Bronchial epithelial cell (primary cell): ENCODE results near the gene VSIG10L2. TPM values are rescaled to one million over a fixed set of nuclear protein-coding genes. Genes with fewer than 3 reads are reported as not detected.

Experiments
- DNase-seq: peaks from one replicate; pipeline ENCODE4 v3.0.0-alpha.2; 2010; ENCODE audit warnings: low read depth
- FAIRE-seq: peaks from 2 replicates; lab custom pipeline; 2011; peaks lifted over from hg19 to GRCh38; lab: Jason Lieb, UNC
- H3K27me3 ChIP-seq: 2 replicates; pipeline ENCODE4 v1.5.1; 2011; ENCODE audit warnings: low read length; ENCODE audit not compliant: control insufficient read depth, insufficient read depth
- H3K36me3 ChIP-seq: 2 replicates; pipeline ENCODE4 v1.5.1; 2011; ENCODE audit warnings: low read length; ENCODE audit not compliant: control insufficient read depth, insufficient read depth
- H3K4me3 ChIP-seq: 2 replicates; pipeline ENCODE4 v1.5.1; 2011; ENCODE audit warnings: mild to moderate bottlenecking, low read depth, low read length, control low read depth
- total RNA-seq: library from RNA; depleted of rRNA; stranded (reverse); fragments of >200 nt; gene quantifications from 2 replicates; pipeline ENCODE4 v1.2.1, GENCODE V29; 2014
- TF ChIP-seq, protein P1 (sequence below): IDR thresholded peaks from 2 replicates; pipeline ENCODE4 v1.5.1; 2011; ENCODE audit warnings: mild to moderate bottlenecking, moderate library complexity, low read length, control low read depth, inconsistent platforms; ENCODE audit not compliant: insufficient read depth, severe bottlenecking

The VSIG10L2 gene
- total RNA-seq, 1 donor from 2014 or later: not detected

DNA sequence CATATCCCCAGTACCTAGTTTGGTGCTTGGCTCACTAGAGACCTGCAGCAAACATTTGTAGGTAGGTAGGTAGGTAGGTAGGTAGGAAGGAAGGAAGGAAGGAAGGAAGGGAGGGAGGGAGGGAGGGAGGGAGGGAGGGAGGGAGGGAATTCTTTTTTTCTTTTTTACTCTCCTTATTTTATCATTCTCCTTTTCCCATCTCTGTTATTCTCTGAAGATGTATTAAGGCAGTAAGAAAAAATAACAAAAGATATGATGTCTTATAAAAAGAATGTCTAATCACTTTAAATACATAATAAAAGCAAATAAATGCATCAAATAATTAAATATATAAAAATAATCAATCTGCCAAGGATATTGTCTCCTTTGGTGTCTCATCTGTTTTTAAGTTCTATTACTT lies 28.4 kb downstream of the VSIG10L2 start:
- FAIRE-seq: no peak
- Histone ChIP-seq H3K36me3 (no peaks in the 10 kb centered on the region), H3K27me3 (no peaks in the 10 kb centered on the region), H3K4me3 (no peak overlapping the region)
- TF ChIP-seq, protein P1, sequence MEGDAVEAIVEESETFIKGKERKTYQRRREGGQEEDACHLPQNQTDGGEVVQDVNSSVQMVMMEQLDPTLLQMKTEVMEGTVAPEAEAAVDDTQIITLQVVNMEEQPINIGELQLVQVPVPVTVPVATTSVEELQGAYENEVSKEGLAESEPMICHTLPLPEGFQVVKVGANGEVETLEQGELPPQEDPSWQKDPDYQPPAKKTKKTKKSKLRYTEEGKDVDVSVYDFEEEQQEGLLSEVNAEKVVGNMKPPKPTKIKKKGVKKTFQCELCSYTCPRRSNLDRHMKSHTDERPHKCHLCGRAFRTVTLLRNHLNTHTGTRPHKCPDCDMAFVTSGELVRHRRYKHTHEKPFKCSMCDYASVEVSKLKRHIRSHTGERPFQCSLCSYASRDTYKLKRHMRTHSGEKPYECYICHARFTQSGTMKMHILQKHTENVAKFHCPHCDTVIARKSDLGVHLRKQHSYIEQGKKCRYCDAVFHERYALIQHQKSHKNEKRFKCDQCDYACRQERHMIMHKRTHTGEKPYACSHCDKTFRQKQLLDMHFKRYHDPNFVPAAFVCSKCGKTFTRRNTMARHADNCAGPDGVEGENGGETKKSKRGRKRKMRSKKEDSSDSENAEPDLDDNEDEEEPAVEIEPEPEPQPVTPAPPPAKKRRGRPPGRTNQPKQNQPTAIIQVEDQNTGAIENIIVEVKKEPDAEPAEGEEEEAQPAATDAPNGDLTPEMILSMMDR: no peak
- DNase-seq: no peak

DNA sequence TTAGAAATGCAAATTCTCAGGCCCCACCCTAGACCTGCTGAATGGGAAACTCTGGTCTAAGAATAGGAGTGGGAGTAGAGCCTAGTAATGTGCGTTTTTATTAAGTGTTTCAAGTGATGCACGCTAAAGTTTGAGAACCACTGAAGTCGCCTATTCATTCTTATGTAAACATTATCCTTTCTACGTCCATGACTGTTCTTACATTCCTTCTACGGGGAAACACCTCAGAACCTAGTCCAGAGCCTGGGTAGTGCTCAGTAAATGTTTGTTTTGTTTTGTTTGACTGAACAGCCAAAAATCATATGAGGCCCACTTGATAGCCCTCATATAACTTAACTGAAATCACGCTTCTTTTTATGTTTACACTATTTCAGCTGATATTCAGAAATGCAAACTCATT lies 29.8 kb downstream of the VSIG10L2 start:
- no peaks in the 10 kb centered on the region for H3K36me3 ChIP-seq
- TF ChIP-seq, protein P1: no peak
- FAIRE-seq (no peak), DNase-seq (peak; percentile 75)
- no peak overlapping the region for H3K4me3 ChIP-seq
- no peaks in the 10 kb centered on the region for H3K27me3 ChIP-seq

DNA sequence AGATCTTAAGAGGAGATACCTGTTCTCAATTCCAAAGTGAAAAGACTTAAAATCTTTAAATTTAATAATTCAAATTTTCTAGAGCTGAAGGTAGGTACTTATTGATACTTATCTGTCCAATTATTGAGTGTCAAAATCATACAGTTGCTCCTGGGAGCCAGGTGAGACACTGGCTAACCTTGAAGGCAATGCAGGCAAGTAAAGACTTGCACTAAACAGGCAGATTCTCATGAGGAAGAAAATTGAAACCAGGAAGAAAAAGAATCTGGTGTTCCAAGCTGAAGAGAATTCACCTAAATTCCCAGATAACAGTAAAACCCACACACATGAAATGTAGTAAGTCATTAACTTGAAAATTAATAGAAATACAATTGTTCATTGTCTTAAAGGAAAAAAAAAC lies 30.3 kb downstream of the VSIG10L2 start:
- no peak for FAIRE-seq
- TF ChIP-seq, protein P1: no peak
- peak; percentile 82 for DNase-seq

DNA sequence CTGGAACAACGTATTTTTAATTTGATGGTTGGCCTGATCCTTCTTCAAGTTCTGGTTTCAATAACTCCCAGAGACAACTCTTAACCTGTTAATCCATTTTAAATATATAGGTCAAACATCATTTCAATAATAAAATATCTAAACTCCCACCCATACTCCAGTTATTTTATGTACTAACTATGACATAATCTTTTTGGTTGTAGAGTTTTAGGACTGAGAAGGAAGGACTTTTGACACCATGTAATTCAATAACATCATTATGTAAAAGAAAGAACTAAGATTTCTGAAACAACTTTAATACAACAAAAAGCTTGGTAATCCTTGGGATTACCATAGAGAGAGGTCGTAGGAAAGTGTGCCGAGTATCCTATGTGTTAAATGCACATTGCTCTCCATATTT lies 31.5 kb downstream of the VSIG10L2 start:
- TF ChIP-seq, protein P1: no peak
- H3K36me3 ChIP-seq: no peaks in the 10 kb centered on the region
- no peaks in the 10 kb centered on the region for H3K27me3 ChIP-seq
- DNase-seq: no peak
- FAIRE-seq: no peak
- no peak overlapping the region for H3K4me3 ChIP-seq

More for the DNA sequence above, 30.3 kb downstream of the VSIG10L2 start:
- H3K4me3 ChIP-seq: no peak overlapping the region
- no peaks in the 10 kb centered on the region for H3K27me3 ChIP-seq
- H3K36me3 ChIP-seq: no peaks in the 10 kb centered on the region

DNA sequence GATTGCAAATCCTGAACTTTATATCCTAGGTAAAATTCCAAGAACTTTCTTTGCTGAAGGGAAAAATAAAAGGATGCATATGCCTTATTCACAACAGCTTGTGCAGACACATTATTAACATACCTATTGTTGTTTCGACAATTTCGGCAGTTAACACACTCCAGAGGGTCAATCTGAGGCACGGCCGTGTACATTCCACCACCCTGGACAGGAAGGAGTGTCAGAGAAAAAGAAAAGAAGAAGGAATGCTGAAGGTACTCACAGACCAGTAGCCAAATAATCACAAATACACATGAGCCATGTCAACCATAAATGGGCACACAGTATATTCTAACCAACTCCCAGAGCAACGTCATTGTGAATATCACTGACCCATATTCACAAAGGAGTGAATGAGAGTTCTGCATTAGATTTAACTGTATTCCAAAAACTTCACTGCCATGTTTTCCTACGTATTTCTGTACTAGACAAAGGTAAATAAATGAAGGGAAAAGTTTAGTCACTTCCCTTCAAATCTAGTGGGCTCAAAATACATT lies 32.4 kb downstream of the VSIG10L2 start:
- H3K4me3 ChIP-seq: no peak overlapping the region
- H3K36me3 ChIP-seq: no peaks in the 10 kb centered on the region
- no peaks in the 10 kb centered on the region for H3K27me3 ChIP-seq
- DNase-seq (no peak), FAIRE-seq (no peak)
- TF ChIP-seq, protein P1: no peak
